ENCODE results near the gene TOGARAM2.

The TOGARAM2 gene

DNA sequence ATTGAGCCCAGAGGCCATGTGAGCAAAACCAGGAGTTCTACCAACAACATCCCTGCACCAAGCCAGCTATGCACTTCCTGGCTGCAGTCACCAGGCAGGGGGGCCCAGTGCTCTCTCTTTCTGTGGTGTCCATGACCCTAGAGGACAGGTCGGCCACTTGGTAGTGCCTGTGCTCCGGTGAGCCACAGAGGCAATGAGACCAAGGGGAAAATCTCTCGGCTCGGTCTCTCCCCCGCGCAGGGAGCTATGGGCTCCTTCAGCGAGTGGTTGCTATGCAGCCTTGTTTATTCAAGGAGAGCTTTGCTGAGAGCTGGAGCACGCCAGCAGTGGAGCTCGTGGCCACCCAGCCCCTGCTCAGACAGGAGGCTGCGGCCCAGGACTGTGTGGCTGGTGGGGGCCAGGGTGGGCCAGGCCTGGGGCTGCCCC, at the start of gene TOGARAM2:
TSS of gene TOGARAM2 (plus strand) at position 283 of the 426 bp plus-strand sequence. CDS start 13,537 bp downstream, outside the sequence.
- DNase-seq, result no peak

DNA sequence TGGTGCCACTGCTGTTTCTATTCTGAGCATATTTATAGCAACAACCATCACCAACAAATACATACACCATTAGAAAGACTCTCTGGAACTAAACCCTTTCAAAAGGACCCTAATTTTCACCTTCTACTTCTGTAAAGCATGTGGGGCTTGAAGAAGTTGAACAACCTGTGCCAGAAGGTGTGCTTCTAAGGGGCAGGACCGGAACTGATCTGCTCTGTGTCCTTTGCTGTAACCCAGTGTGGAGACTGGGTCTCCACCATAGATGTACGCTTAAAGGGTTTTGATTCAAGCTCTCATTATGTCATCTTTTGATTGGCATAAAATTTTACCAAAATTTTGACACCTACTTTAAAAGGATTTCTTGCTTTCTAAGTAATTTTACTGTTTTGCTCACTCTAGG, 46.3 kb upstream of the TOGARAM2 start:
- no peak for DNase-seq

DNA sequence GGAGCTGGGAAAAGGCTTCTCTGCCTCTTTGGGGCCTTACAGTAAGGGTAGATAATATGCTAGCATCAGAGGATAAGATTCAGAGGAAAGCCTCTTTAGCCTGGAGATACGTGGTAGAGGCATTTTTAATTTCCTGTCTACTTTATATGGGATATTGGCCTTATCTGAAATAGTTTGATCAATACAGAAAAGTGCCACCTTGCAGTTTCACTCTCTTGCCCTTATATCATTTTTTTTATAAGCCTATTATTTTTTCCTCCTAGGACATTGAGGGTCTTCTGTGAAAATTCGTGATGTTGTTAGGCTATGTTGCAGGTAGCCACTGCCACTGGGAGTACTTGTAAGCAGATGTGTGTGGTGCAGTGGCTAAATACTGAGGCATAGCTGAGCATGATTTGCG, 40.1 kb upstream of the TOGARAM2 start:
- no peak for DNase-seq

- no peak for DNase-seq
Measured at GRCh38 chr2:28944535-28945248, 36.4 kb upstream of the TOGARAM2 start.

- DNase-seq, result no peak
Measured at GRCh38 chr2:28948160-28948559, 32.9 kb upstream of the TOGARAM2 start.

DNA sequence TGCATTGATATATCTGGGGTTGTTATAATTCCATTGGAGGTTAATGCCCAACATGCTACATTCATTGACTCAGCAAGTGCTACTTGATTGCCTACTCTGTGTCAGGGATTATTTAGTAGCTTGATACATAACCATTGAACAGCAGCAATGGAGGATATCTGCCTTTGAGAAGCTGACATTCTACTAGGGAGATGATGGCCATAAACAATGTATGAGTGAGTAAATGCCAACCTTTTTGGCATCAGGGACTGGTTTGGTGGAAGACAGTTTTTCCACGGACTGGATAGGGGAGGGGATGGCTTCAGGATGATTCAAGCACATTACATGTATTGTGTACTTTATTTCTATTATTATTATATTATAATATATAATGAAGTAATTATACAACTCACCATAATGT, 31.9 kb upstream of the TOGARAM2 start:
- no peak for DNase-seq

DNA sequence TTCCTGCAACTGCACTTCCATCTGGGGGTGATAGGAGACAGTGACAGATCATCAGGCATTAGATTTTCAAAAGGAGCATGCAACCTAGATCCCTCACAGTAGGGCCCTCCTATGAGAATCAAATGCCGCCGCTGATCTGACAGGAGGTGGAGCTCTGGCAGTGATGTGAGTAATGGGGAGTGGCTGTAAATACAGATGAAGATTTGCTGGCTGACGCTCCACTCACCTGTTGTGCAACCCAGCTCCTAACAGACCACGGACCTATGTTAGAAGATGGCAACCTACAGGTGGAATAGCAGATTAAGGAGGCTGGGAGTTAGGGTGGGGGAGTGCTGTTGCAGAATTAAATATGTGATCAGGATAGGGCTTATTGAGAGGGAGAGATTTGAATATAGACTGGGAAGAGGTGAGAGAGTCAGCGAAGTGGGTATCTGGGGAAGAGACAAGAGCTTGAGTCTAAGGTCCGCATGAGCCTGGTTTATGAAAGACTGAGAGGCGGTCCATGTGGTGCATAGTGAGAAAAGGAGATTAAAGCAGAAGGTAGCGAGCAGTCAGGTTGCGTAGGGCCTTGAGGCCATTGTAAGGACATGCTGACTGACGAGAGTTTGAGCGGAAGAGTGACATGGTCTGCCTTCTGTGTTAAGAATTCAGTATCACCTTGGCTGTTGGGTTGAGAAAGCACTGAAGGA, 31.3 kb upstream of the TOGARAM2 start:
- no peak for DNase-seq

GRCh38 chr2:28950941-28951630, 30.0 kb upstream of the TOGARAM2 start:
- no peak for DNase-seq

- no peak for DNase-seq
Measured at GRCh38 chr2:28951910-28952835, 28.9 kb upstream of the TOGARAM2 start.

DNA sequence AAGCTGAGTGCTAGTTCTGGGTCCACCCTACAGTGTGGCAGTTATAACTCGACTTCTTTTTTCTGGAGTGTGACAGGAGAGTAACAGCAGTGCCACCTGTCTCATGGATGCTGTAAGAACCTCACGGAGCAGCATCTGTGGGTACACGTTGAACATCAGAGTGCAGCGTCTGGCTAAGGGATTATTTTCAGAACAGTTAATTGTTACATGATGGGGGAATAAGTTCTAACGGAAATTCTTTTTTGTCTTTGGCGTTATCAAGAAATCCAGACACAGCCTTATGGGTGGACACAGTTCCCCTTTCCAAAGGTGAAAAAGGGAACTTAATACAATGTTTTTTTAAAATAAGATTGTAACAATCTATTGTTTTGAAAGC, 28.3 kb upstream of the TOGARAM2 start:
- no peak for DNase-seq

- no peak for DNase-seq
Measured at GRCh38 chr2:28955467-28955866, 25.6 kb upstream of the TOGARAM2 start.

GRCh38 chr2:28956415-28956826, 24.7 kb upstream of the TOGARAM2 start:
- no peak for DNase-seq

DNA sequence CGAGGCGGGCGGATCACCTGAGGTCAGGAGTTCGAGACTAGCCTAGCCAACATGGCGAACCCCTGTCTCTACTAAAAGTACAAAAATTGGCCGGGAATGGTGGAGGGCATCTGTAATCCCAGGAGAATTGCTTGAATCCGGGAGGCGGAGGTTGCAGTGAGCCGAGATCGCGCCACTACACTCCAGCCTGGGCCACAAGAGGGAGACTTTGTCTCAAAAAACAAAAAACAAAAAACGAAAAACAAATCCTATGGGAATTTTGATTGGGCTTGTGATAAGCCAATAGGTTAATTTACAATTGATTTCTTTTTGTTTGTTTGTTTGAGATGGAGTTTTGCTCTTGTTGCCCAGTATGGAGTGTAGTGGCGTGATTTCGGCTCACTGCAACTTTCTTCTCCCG, 24.2 kb upstream of the TOGARAM2 start:
- DNase-seq, result no peak

- DNase-seq, result no peak
Measured at GRCh38 chr2:28958689-28959088, 22.4 kb upstream of the TOGARAM2 start.

GRCh38 chr2:28960401-28960800, 20.7 kb upstream of the TOGARAM2 start:
- no peak for DNase-seq

DNA sequence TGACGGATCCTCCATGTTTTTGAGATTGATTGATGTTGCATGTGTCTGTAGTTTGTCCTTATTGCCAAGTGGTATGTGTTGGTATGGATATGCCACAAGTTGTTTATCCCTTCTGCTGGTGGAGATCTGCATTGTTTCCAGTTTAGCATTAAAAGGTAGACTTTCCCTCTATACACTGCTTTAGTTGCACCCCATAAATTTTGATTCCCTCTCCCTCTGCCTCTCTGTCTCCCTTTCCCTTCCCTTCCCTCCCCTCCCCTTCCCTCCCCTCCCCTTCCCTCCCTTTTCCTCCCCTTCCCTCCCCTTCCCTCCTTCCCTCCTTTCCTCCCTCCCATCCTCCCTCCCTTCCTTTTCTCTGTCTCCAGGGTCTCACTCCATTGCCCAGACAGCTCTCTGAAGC, 18.6 kb upstream of the TOGARAM2 start:
- DNase-seq, result no peak

DNA sequence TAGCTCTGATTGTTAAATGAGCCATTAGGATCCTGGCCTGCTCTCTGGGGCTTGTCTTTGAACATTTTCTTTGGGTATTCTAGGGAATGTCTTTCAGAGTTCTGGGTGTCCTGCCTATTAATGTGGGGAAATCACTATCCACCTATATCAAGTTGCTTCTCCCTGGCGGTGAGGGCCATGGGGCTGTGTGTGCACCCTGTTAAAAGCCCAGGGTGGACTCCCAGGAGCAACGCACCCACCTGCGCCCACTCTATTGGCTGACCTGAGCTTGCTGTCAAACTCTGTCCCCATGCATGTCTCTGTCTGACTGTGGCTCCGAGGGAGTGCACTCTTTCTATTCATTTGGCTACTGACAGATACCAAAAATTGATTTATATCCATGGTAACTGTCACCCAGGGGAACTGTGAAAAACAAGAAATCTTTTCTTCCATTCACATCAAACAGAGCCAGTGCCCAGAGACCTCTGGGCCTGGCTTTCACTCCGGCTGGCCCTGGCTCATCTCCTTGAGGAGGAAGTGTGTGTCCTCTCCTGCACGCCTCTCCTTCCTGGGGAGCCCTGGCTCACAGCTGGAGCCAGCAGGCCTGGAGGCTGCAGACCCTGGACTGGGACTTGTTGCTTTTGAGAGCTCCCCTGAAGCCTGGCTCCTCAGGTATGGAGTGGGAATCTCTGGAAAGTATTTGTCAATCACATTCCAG, 10.5 kb upstream of the TOGARAM2 start:
- no peak for DNase-seq

GRCh38 chr2:28972778-28973335, 8.2 kb upstream of the TOGARAM2 start:
- no peak for DNase-seq

DNA sequence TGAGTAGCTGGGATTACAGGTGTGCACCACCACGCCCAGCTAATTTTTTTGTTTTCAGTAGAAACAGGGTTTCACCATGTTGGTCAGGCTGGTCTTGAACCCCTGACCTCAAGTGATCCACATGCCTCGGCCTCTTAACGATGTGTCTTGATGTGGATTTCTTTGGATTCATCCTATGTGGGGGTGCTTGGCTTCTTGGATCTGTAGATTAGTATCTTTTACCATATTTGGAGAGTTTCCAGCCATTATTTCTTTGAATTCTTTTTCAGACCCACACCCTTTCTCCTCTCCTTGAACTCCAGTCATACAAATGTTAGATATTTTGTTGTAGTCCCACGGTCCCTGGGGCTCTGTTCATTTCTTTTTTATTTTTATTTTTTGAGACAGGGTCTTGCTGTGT, 6.8 kb upstream of the TOGARAM2 start:
- DNase-seq, result no peak

DNA sequence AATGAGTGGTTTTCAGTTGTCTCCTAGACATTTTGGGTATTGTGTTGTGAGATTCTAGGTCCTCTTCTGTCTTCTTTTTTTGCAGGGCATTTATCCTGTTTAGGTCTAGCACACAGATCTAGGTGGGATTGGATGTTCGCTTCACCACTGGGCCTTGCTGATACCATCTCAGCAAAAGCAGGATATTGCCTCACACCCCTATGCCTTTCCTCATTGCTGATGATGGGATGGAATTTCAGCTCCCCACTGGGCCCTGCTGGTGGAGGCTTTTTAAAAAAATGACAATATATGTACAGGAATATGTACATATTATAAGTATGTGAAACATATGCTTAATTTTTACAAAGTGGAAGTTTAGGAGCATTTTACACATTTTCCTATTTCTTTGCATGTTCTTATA, 5.4 kb upstream of the TOGARAM2 start:
- DNase-seq, result no peak

DNA sequence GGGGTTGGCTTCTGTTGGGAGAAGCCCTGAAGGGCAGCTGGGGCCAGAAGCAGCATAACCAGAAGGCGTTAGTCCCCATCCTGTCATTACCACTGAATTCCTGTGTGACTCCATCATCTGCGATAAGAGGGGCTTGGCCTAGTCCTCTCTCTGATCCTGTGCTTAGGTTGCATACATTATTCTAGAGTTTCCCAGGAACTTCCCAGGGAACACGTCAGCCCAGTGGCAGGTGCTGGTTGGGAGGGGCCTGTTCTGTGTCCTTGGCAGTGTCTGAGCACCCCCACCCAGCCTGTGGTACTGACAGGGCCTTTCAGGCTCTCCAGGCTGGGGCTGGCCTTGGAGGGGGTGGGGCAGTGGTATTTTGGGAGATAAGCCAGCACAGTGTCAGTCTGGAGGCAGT, 4.5 kb upstream of the TOGARAM2 start:
- no peak for DNase-seq
